Measurements from ENCODE around the gene HDAC4.

HDAC4 gene

GRCh38 chr2:239079671-239080294, 321.0 kb downstream of the HDAC4 start:
- H3K4me3 ChIP-seq (ENCODE audit: low read length): no peak overlapping the region
- no peak for TF ChIP-seq CTCF (conservative IDR thresholded peaks at IDR 0.05; ENCODE audit: low read length)
- no peak for DNase-seq (ENCODE audit: low read depth)

GRCh38 chr2:239078128-239078924, 322.5 kb downstream of the HDAC4 start:
- H3K4me3 ChIP-seq (ENCODE audit: low read length): no peak overlapping the region
- no peak for TF ChIP-seq CTCF (conservative IDR thresholded peaks at IDR 0.05; ENCODE audit: low read length)
- DNase-seq (ENCODE audit: low read depth): no peak

GRCh38 chr2:239077260-239077659, 323.6 kb downstream of the HDAC4 start:
- no peak overlapping the region for H3K4me3 ChIP-seq (ENCODE audit: low read length)
- no peak for TF ChIP-seq CTCF (conservative IDR thresholded peaks at IDR 0.05; ENCODE audit: low read length)
- no peak for DNase-seq (ENCODE audit: low read depth)

- H3K4me3 ChIP-seq (ENCODE audit: low read length): no peak overlapping the region
- no peak for DNase-seq (ENCODE audit: low read depth)
- TF ChIP-seq CTCF (conservative IDR thresholded peaks at IDR 0.05; ENCODE audit: low read length): no peak
These were observed 324.7 kb downstream of the HDAC4 start for GRCh38 chr2:239075918-239076758.

- no peak for TF ChIP-seq CTCF (conservative IDR thresholded peaks at IDR 0.05; ENCODE audit: low read length)
- no peak overlapping the region for H3K4me3 ChIP-seq (ENCODE audit: low read length)
- DNase-seq (ENCODE audit: low read depth): no peak
These were observed 326.9 kb downstream of the HDAC4 start for GRCh38 chr2:239073745-239074530.

- no peak for TF ChIP-seq CTCF (conservative IDR thresholded peaks at IDR 0.05; ENCODE audit: low read length)
- no peak overlapping the region for H3K4me3 ChIP-seq (ENCODE audit: low read length)
- no peak for DNase-seq (ENCODE audit: low read depth)
These were observed 327.6 kb downstream of the HDAC4 start for GRCh38 chr2:239073270-239073669.
